Right cardiac atrium (tissue), 5 donors: Measurements from ENCODE around the gene SYTL3. TPM values are rescaled to one million over a fixed set of nuclear protein-coding genes. Genes with fewer than 3 reads are reported as not detected.
A peak's percentile ranks its signal among the peaks of the same experiment; 100 is the strongest.

ENCODE experiments used
- ATAC-seq, 2 donors: fragments of 200-7000 bp; cut with Tn5 transposase; one replicate each; pipeline versions ENCODE4 v1.8.0 to v1.9.1; 2020; ENCODE audit warnings: moderate library complexity in 2 of 2, mild to moderate bottlenecking in 1 of 2
- DNase-seq, 3 donors: peaks; one replicate each; pipeline ENCODE4 v3.0.0-alpha.2; 2020
- H3K27ac ChIP-seq: one replicate; pipeline ENCODE4 v1.5.1; 2013; ENCODE audit warnings: mild to moderate bottlenecking, low read length, control low read depth, moderate library complexity
- H3K27me3 ChIP-seq: one replicate; pipeline ENCODE4 v1.6.1; 2013; ENCODE audit not compliant: control insufficient read depth, insufficient read depth
- H3K4me1 ChIP-seq: one replicate; pipeline ENCODE4 v1.6.1; 2013; ENCODE audit warnings: low read length; ENCODE audit not compliant: control insufficient read depth, insufficient read depth
- H3K4me3 ChIP-seq: one replicate; pipeline ENCODE4 v1.5.1; 2013; ENCODE audit warnings: low read length, control low read depth
- H3K9me3 ChIP-seq: one replicate; pipeline ENCODE4 v1.6.1; 2013; ENCODE audit warnings: low read length; ENCODE audit not compliant: control insufficient read depth
- WGBS: extraction: QIAGEN DNeasy Blood & Tissue Kit; methylation state at CpG from one replicate; pipeline ENCODE4 v1.1.7; 2013; 5-methylcytosine and 5-hydroxymethylcytosine counted together
- intact Hi-C, 4 donors: fragments of 100-400 bp; cut with DNase I; formaldehyde crosslinking; loops; one replicate each; pipeline versions ENCODE4 v1.11.0 to v1.14.0; 2022 to 2023
- polyA plus RNA-seq: library from polyadenylated mRNA; stranded (reverse); fragments of 200-250 nt; gene quantifications from one replicate; pipeline ENCODE4 v1.2.3, GENCODE V29; 2013
- total RNA-seq, 4 donors: library from RNA; stranded (reverse); fragmentation: NEBNext Ultra II Directional; extraction: Animal tissue kit (Norgen Biotek cat#: 25700); gene quantifications; one replicate each; pipeline ENCODE4 v1.2.1, GENCODE V29; 2021
- donor health status: healthy with polysubstance abuse.
- donor health status: DM: no; HTN: yes; CAD: no.
- donor health status: DM: no; HTN: no; CAD: no.
- donor health status: DM: no; HTN: yes; CAD: no; lungs with severe emphysema.
- donor health status: DM: yes; HTN: yes; CAD: no.

Gene SYTL3
- total and polyA plus RNA-seq, 5 donors: 5.0 to 10.4 (median 9.7) TPM

- ATAC-seq (no peak), DNase-seq (no peak)
- Histone ChIP-seq H3K4me1 (peaks cover 6% of the 10 kb centered on the region), H3K4me3 (no peak overlapping the region), H3K9me3 (no peaks in the 10 kb centered on the region), H3K27ac (no peak overlapping the region), H3K27me3 (no peaks in the 10 kb centered on the region)
- 88% methylated on average over 11 of the region's 11 CpGs for WGBS
- intact Hi-C loops: no loop called here
Measured at GRCh38 chr6:158772172-158772571, 122.3 kb downstream of the SYTL3 start.

- DNase-seq: no peak
- no peaks in the 10 kb centered on the region for H3K9me3 ChIP-seq
- WGBS: 70% methylated on average over 6 of the region's 6 CpGs
- H3K4me1 ChIP-seq: peaks cover 6% of the 10 kb centered on the region
- H3K27me3 ChIP-seq: no peaks in the 10 kb centered on the region
- no peak overlapping the region for H3K27ac ChIP-seq
- ATAC-seq: peak; percentile 25 to 49
- no peak overlapping the region for H3K4me3 ChIP-seq
- intact Hi-C loops: no loop called here
Measured at GRCh38 chr6:158772851-158773371, 123.1 kb downstream of the SYTL3 start.

- no peak overlapping the region for H3K4me3 ChIP-seq
- ATAC-seq (no peak), DNase-seq (no peak)
- WGBS: 82% methylated on average over 21 of the region's 21 CpGs
- no peak overlapping the region for H3K27ac ChIP-seq
- peaks cover 6% of the 10 kb centered on the region for H3K4me1 ChIP-seq
- no peaks in the 10 kb centered on the region for H3K27me3 ChIP-seq
- H3K9me3 ChIP-seq: no peaks in the 10 kb centered on the region
- intact Hi-C loops: no loop called here
Measured at GRCh38 chr6:158773581-158774449, 124.0 kb downstream of the SYTL3 start.

GRCh38 chr6:158774717-158775449, 125.0 kb downstream of the SYTL3 start:
- intact Hi-C loops: no loop called here
- DNase-seq: no peak
- Histone ChIP-seq H3K4me1 (peaks cover 4% of the 10 kb centered on the region), H3K4me3 (no peak overlapping the region), H3K27me3 (no peaks in the 10 kb centered on the region), H3K9me3 (no peaks in the 10 kb centered on the region), H3K27ac (no peak overlapping the region)
- no peak for ATAC-seq
- WGBS: 91% methylated on average over 17 of the region's 17 CpGs

GRCh38 chr6:158775832-158776231, 126.0 kb downstream of the SYTL3 start:
- Histone ChIP-seq H3K9me3 (no peaks in the 10 kb centered on the region), H3K27me3 (no peaks in the 10 kb centered on the region), H3K27ac (no peak overlapping the region), H3K4me1 (peaks cover 2% of the 10 kb centered on the region), H3K4me3 (no peak overlapping the region)
- DNase-seq (no peak), ATAC-seq (no peak)
- WGBS: 93% methylated on average over 5 of the region's 5 CpGs
- intact Hi-C loops: no loop called here

- intact Hi-C loops: no loop called here
Measured at GRCh38 chr6:158776737-158777136, 126.9 kb downstream of the SYTL3 start.

GRCh38 chr6:158777510-158777909, 127.7 kb downstream of the SYTL3 start:
- H3K4me1 ChIP-seq: no peaks in the 10 kb centered on the region
- DNase-seq (no peak), ATAC-seq (no peak)
- H3K27ac ChIP-seq: no peak overlapping the region
- no peak overlapping the region for H3K4me3 ChIP-seq
- intact Hi-C loops: no loop called here
- no peaks in the 10 kb centered on the region for H3K9me3 ChIP-seq
- 97% methylated on average over 3 of the region's 3 CpGs for WGBS
- H3K27me3 ChIP-seq: no peaks in the 10 kb centered on the region

More at GRCh38 chr6:158776737-158777136, 126.9 kb downstream of the SYTL3 start:
- ATAC-seq (no peak), DNase-seq (no peak)
- Histone ChIP-seq H3K9me3 (no peaks in the 10 kb centered on the region), H3K4me1 (no peaks in the 10 kb centered on the region), H3K4me3 (no peak overlapping the region), H3K27me3 (no peaks in the 10 kb centered on the region), H3K27ac (no peak overlapping the region)
- 78% methylated on average over 2 of the region's 2 CpGs for WGBS

GRCh38 chr6:158778005-158778527, 128.2 kb downstream of the SYTL3 start:
- Histone ChIP-seq H3K4me1 (no peaks in the 10 kb centered on the region), H3K27me3 (no peaks in the 10 kb centered on the region), H3K4me3 (no peak overlapping the region), H3K9me3 (no peaks in the 10 kb centered on the region), H3K27ac (no peak overlapping the region)
- DNase-seq: peak in 1 of 3 donors; percentile 66
- WGBS: 82% methylated on average over 6 of the region's 6 CpGs
- intact Hi-C loops: no loop called here
- ATAC-seq: no peak

GRCh38 chr6:158780246-158780884, 130.5 kb downstream of the SYTL3 start:
- 95% methylated on average over 7 of the region's 7 CpGs for WGBS
- ATAC-seq: no peak
- intact Hi-C loops: no loop called here

GRCh38 chr6:158780988-158781691, 131.3 kb downstream of the SYTL3 start:
- no peak for ATAC-seq

More at GRCh38 chr6:158780246-158780884, 130.5 kb downstream of the SYTL3 start:
- Histone ChIP-seq H3K9me3 (no peaks in the 10 kb centered on the region), H3K4me1 (no peaks in the 10 kb centered on the region), H3K27ac (no peak overlapping the region), H3K27me3 (no peaks in the 10 kb centered on the region), H3K4me3 (no peak overlapping the region)
- no peak for DNase-seq

More at GRCh38 chr6:158780988-158781691, 131.3 kb downstream of the SYTL3 start:
- intact Hi-C loops: no loop called here
- Histone ChIP-seq H3K27ac (no peak overlapping the region), H3K4me3 (no peak overlapping the region), H3K27me3 (no peaks in the 10 kb centered on the region), H3K9me3 (no peaks in the 10 kb centered on the region), H3K4me1 (no peaks in the 10 kb centered on the region)
- WGBS: 78% methylated on average over 11 of the region's 11 CpGs
- no peak for DNase-seq
